ENCODE measurements around the gene RNF43. TPM values are rescaled to one million over a fixed set of nuclear protein-coding genes. Genes with fewer than 3 reads are reported as not detected.

RNF43 gene
- total and polyA plus RNA-seq, 2 of the 13 experiments (the other 11 are each of a cell fraction or from before 2014, with no cell fraction given), result 31.0 to 53.4 TPM

GRCh38 chr17:58414596-58414997 lies 2.7 kb downstream of the RNF43 start (continued):
- TF ChIP-seq ZNF431 (CRISPR knock-in tag; IDR thresholded peaks at IDR 0.05; ENCODE audit: borderline replicate concordance, low read depth) (no peak), UBTF (CRISPR knock-in tag; IDR thresholded peaks at IDR 0.05) (no peak), ZBTB2 (CRISPR knock-in tag; IDR thresholded peaks at IDR 0.05; ENCODE audit: low read depth) (no peak), ZNF296 (CRISPR knock-in tag; conservative IDR thresholded peaks at IDR 0.05) (no peak), MEIS2 (CRISPR knock-in tag; IDR thresholded peaks at IDR 0.05) (no peak), ZNF703 (CRISPR knock-in tag; IDR thresholded peaks at IDR 0.05; ENCODE audit: borderline replicate concordance) (no peak), ZNF737 (CRISPR knock-in tag; IDR thresholded peaks at IDR 0.05; ENCODE audit: borderline replicate concordance) (no peak), ZFYVE20 (CRISPR knock-in tag; IDR thresholded peaks at IDR 0.05; ENCODE audit: borderline replicate concordance, low read depth) (no peak), SIX4 (CRISPR knock-in tag; IDR thresholded peaks at IDR 0.05) (0 out of 2 replicates have a peak, but pooled peaks have one; percentile 38), NR2F6 (IDR thresholded peaks at IDR 0.05) (no peak), NR2F6 (CRISPR knock-in tag; IDR thresholded peaks at IDR 0.05) (0 out of 2 replicates have a peak, but pooled peaks have one; percentile 30), ZNF33B (CRISPR knock-in tag; IDR thresholded peaks at IDR 0.05) (no peak), SIX1 (CRISPR knock-in tag; IDR thresholded peaks at IDR 0.05; ENCODE audit: borderline replicate concordance) (no peak; the same call in 1 of the 2 replicates), YEATS2 (CRISPR knock-in tag; IDR thresholded peaks at IDR 0.05; ENCODE audit: borderline replicate concordance) (no peak), ARNT (IDR thresholded peaks at IDR 0.05) (no peak), ASH2L (IDR thresholded peaks at IDR 0.05; ENCODE audit: insufficient read length, low read depth, low read length) (no peak), KAT7 (CRISPR knock-in tag; IDR thresholded peaks at IDR 0.05; ENCODE audit: borderline replicate concordance) (peak; percentile 70; the same call in 1 of the 2 replicates), HDAC2 (CRISPR knock-in tag; IDR thresholded peaks at IDR 0.05) (peak; percentile 48; the same call in 1 of the 2 replicates), TAF1 (CRISPR knock-in tag; IDR thresholded peaks at IDR 0.05) (peak; percentile 66; the same call in 1 of the 2 replicates), HOXA3 (CRISPR knock-in tag; IDR thresholded peaks at IDR 0.05) (peak; percentile 54; the same call in 1 of the 2 replicates), ZNF784 (CRISPR knock-in tag; IDR thresholded peaks at IDR 0.05; ENCODE audit: borderline replicate concordance) (no peak)
- TF ChIP-seq, protein P1, sequence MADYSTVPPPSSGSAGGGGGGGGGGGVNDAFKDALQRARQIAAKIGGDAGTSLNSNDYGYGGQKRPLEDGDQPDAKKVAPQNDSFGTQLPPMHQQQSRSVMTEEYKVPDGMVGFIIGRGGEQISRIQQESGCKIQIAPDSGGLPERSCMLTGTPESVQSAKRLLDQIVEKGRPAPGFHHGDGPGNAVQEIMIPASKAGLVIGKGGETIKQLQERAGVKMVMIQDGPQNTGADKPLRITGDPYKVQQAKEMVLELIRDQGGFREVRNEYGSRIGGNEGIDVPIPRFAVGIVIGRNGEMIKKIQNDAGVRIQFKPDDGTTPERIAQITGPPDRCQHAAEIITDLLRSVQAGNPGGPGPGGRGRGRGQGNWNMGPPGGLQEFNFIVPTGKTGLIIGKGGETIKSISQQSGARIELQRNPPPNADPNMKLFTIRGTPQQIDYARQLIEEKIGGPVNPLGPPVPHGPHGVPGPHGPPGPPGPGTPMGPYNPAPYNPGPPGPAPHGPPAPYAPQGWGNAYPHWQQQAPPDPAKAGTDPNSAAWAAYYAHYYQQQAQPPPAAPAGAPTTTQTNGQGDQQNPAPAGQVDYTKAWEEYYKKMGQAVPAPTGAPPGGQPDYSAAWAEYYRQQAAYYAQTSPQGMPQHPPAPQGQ (CRISPR knock-in tag; IDR thresholded peaks at IDR 0.05; ENCODE audit: borderline replicate concordance), result no peak
- TF ChIP-seq, protein P2, sequence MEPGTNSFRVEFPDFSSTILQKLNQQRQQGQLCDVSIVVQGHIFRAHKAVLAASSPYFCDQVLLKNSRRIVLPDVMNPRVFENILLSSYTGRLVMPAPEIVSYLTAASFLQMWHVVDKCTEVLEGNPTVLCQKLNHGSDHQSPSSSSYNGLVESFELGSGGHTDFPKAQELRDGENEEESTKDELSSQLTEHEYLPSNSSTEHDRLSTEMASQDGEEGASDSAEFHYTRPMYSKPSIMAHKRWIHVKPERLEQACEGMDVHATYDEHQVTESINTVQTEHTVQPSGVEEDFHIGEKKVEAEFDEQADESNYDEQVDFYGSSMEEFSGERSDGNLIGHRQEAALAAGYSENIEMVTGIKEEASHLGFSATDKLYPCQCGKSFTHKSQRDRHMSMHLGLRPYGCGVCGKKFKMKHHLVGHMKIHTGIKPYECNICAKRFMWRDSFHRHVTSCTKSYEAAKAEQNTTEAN (CRISPR knock-in tag; conservative IDR thresholded peaks at IDR 0.05), result no peak
- TF ChIP-seq, protein P3, sequence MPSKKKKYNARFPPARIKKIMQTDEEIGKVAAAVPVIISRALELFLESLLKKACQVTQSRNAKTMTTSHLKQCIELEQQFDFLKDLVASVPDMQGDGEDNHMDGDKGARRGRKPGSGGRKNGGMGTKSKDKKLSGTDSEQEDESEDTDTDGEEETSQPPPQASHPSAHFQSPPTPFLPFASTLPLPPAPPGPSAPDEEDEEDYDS (CRISPR knock-in tag; IDR thresholded peaks at IDR 0.05), result no peak
